NCI-H2081 (cell line): Measurements from ENCODE around the gene CCL23.
"Not testable (repeated sequence)": the region's sequence is repeated elsewhere in the genome, so short reads cannot be mapped to it uniquely, and the experiment has no call there.

Source experiments
- DNase-seq, 2 experiments: peaks; one replicate each; lab custom pipeline; 2025; lab: John Stamatoyannopoulos, UW

The CCL23 gene, protein sequence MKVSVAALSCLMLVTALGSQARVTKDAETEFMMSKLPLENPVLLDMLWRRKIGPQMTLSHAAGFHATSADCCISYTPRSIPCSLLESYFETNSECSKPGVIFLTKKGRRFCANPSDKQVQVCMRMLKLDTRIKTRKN

DNA sequence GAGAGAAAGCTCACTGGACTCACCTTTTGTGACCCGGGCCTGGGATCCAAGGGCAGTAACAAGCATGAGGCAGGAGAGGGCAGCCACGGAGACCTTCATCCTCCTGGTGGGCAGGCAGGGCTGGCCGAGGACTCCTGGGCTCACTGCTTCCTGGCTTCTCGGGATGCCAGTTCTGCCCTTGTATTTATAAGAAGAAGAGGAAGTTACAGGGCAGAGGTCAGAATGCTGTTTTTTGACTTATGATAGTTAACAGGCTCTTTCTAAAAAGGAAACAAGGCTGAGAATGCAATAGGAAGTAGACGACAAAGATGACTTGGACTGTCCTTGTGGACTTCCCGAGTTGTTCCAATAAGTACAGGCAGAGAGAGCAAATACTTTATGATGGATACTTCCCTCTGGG is at the start of gene CCL23:
TSS of gene CCL23 (minus strand) at position 174 of the 400 bp plus-strand sequence. CDS start at position 99, 75 bp downstream.
- no peak for DNase-seq

- DNase-seq = no peak
Measured at GRCh38 chr17:36066365-36066985, 48.7 kb upstream of the CCL23 start.

DNA sequence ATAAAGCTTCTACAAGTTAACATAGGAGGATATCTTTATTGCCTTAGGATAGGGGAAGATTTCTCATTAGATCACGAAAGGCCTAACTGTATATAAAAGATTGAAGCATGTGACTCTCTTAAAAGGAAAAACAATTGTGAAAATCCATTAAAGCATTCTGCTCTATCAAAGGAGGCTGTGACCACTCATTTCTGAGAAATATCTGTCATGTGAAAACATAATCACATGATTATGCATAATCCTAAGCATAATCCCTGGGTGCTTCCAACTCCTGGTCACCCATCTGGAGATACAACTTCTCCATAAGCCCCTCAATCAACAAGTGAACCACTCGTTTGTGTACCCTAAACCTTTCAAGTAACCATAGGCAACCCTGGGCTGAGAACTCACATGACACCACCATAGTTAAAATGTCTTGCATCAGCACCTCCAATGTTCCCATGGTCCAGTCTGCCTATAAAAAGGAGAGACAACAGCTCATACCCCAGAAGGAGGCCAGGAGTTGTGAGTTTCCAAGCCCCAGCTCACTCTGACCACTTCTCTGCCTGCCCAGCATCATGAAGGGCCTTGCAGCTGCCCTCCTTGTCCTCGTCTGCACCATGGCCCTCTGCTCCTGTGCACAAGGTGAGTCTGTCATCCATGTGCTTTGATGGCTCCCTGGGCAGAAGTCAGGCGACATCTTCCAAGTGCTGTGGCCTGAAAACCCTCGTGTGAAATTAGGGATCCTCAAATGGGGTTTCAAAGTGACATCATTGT is 46.2 kb upstream of the CCL23 start, which contains the start of gene CCL18:
TSS of gene CCL18 (plus strand) at position 487 of the 756 bp plus-strand sequence. CDS start at position 558, 71 bp downstream.
- no peak for DNase-seq

GRCh38 chr17:36060816-36061215 is 43.0 kb upstream of the CCL23 start:
- no peak for DNase-seq

GRCh38 chr17:36059406-36059805 is 41.6 kb upstream of the CCL23 start:
- DNase-seq = no peak

GRCh38 chr17:36057911-36058310 is 40.1 kb upstream of the CCL23 start:
- DNase-seq = no peak

DNA sequence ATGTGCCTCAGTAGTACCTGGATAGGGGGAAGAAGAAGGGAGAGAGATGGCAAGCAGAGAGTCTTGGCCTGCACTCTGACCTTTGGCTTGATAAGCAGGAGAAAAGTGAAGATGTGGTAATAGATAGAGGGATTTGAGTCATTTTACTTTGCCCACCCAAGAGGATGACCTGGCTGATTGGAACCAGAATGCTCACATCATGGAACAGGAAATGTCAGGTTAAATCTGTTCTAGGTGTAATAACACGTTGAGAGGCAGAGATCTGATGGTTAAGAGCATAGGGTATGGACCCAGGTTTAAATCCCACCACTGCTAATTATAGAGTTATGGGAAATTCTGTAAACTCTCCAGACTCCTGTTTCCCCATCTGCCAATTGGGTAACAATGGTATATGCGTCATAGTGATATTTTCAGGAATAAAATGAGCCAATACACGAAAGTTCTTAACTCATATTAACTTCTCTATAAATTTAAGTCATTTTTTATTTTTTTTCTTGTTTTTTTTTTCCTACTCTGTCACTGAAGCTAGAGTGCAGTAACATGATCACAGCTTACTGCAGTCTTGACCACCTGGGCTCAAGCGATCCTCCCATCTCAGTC is 38.2 kb upstream of the CCL23 start:
- no peak for DNase-seq

- DNase-seq = no peak
Measured at GRCh38 chr17:36055171-36055570, 37.4 kb upstream of the CCL23 start.

GRCh38 chr17:36049643-36050042 is 31.9 kb upstream of the CCL23 start:
- no peak for DNase-seq

DNA sequence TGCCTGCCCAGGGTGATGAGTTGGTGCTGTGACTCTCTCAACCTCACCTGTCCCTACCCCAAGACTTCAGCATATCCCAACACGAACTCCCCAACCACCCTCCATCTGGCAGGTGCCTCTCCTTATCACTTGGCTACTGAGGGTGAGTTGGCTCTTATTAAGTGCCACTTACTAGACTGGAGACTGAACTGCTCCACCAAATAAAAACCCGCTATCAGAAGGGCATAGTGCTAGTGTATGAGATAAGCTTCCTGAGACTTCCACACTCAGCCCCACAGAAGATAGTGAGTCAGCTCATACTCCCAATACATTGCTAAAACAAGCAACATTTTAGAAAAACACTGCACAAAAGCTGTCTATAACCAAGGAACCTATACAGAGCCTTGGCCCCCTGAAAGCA is 30.3 kb upstream of the CCL23 start:
- no peak for DNase-seq

- DNase-seq = no peak
Measured at GRCh38 chr17:36036235-36036634, 18.5 kb upstream of the CCL23 start.

GRCh38 chr17:36034127-36034526 is 16.4 kb upstream of the CCL23 start:
- no peak for DNase-seq

DNA sequence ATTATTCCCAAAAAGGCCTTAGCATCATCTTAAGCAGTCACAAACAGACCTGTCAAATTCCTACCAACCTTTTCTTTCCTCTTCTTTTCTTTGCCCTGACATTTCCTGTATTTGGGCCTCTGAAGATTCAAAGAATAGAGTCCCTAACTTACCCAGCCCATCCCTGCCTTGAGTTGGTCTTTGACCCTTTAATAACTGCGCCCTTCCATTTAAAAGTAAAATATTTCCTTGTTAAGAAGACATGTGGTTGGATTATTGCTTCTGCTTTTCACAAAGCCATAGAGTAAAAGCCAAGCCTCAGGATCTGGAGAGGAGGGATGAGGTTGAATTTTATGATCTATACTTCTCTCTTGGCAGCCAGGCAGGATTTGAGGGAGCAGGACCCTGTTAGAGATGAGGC is 13.2 kb upstream of the CCL23 start:
- no peak for DNase-seq

- DNase-seq = no peak
Measured at GRCh38 chr17:36027761-36028160, 10.0 kb upstream of the CCL23 start.

- no peak for DNase-seq
Measured at GRCh38 chr17:36024106-36024869, 6.5 kb upstream of the CCL23 start.

- no peak for DNase-seq
Measured at GRCh38 chr17:36019423-36019822, 1.7 kb upstream of the CCL23 start.

- DNase-seq = no peak
Measured at GRCh38 chr17:36016555-36016954, 1.2 kb downstream of the CCL23 start.

GRCh38 chr17:36015895-36016294 is 1.9 kb downstream of the CCL23 start:
- DNase-seq = not testable (repeated sequence)

- no peak for DNase-seq
Measured at GRCh38 chr17:36014946-36015345, 2.8 kb downstream of the CCL23 start.

DNA sequence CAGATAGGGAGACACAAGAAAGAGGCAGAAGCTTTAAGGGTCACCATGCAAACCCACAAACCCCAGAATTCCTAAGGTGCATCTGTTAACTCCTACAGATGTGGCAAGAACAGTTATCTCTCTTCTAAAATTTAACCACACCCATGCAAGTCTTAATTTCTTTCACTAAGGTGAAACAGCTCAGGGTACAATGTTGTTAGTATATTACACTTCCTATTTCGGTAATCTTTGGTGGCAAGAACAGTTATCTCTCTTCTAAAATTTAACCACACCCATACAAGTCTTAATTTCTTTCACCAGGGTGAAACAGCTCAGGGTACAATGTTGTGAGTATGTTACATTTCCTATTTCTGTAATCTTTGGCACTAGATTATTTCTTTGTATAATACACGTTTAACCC is 6.6 kb downstream of the CCL23 start:
- no peak for DNase-seq

DNA sequence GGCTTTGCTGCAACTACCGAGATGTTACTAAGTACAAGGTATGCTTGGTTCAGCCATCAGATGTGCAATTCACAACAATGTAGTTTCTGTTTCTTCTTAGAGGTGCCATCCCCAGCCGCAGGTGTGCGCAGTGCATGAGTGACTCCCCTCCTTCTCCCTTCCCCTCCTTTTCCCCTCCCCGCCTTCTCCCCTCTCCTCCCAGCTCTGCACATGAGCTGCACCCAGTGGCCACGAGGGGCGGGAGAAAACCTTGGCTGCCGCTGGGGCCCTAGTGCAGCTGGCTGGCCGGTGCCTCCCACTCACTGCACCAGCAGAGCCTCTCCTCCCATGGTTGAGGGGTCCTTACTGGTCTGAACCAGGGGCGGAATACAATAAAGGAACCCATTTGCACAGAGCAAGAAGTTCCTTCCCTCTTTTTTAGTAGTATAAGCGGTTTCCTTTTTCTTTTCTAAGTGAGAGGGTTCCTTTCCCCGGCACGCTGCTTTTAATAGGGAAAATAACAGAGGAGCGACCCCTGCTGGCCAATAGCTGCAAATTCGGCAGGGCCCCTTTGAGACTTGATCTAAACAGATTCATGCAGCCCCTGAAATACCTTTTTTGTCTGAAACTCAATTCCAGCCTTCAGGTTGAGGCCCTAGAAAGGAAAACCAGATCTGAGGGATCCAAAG is 8.6 kb downstream of the CCL23 start:
- DNase-seq = no peak
